NCI-H446 (cell line): ENCODE data around the gene ELP6.
"Not testable (repeated sequence)": the region's sequence is repeated elsewhere in the genome, so short reads cannot be mapped to it uniquely, and the experiment has no call there.

ENCODE experiments used
- DNase-seq, 2 experiments: peaks; one replicate each; lab custom pipeline; 2025; lab: John Stamatoyannopoulos, UW

Gene ELP6

DNA sequence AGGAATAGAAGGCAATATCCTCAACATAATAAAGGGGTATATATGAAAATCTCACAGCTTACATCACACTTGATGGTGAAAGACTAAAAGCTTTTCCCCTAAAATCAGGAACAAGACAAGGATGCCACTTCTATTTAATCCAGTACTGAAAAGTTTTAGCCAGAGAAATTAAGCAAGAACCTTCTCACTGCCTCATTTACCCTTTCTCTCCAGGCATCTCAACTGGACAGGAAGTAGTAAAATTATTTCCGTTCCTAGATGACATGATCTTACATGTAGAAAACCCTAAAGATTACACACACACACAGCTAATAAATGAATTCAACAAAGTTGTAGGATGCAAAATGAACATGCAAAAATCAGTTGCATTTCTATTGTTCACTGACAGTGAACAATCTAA is 48.9 kb downstream of the ELP6 start:
- DNase-seq = no peak

- not testable (repeated sequence) for DNase-seq
These were observed 53.9 kb downstream of the ELP6 start for GRCh38 chr3:47459534-47460085.

DNA sequence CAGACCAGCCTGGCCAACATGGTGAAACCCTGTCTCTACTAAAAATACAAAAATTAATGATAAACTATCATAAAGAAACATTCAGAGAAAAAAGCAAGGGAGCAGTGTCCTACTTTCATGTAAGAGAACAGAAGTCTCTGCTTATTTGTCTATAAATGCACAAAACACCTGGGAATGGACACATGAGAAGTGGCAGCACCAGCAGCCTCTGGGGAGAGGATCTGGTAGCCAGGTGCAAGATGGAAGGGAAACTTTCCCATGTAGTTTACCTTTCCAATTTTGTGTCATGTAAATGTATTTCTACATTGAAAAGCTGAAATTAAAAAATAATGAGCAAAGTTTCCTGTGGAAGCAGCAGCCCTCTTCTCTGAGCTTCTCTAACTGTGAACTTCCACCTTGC is 56.5 kb downstream of the ELP6 start:
- no peak for DNase-seq

DNA sequence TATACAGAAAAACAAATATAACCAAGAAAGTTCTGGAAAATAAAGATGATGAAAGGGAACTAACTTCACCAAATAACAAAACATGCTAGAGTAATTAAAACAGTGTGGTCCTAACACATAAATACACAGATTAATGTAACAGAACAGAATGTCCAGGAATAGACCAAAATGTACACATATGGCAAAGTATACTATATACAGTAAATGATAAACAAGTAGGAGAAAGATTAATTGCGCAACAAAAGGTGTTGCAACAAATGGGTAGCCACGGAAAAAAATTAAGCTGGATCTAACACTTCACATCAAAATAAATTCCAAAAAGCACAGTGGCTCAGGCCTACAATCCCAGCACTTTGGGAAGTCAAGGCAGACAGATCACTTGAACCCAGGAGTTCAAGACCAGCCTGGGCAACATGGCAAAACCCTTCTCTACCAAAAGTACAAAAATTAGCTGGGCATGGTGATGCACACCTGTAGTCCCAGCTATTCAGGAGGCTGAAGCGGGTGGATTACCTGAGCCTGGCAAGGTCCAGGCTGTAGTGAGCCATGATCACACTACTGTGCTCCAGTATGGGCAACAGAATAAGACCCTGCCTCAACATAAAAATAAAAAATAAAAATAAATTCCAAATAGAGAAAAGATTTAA is 57.6 kb downstream of the ELP6 start:
- no peak for DNase-seq

DNA sequence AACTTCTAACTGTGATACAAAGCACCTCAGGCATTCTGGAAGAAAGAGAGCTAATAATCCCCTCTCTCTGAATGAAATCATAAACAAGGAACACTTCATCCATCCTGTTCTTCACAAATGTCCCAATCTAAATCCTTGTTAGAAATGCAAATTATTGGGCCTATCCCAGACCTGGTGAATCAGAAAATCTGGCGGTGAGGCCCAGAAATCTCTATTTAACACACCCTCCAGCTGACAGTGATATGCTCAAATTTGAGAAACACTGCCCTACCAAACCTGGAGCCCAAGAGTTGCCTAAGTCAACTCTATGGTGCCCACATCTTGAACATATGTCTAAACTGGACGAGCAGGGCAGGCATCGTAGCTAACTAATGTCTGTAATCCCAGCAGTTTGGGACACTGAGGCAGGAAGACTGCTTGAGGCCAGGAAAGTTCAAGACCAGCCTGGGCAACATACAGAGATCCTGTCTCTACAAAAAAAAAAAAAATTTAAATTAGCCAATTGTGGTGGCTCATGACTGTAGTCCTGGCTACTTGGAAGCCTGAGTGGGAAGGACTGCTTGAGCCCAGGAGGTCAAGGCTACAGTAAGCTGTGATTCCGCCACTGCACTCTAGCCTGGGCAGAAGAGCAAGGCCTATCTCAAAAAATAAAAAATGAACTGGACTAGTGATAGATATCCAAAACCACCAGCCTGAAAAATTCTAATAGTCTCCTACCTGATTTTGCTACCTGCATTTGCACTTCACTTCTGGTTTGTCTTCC is 60.9 kb downstream of the ELP6 start:
- DNase-seq = no peak
